ENCODE results near the gene DAB1. TPM values are rescaled to one million over a fixed set of nuclear protein-coding genes. Genes with fewer than 3 reads are reported as not detected.
"Not testable (repeated sequence)": the region's sequence is repeated elsewhere in the genome, so short reads cannot be mapped to it uniquely, and the experiment has no call there.

The DAB1 gene
- polyA plus RNA-seq, 1 donor, result 9.1 TPM

- DNase-seq, result no peak
These were observed 62.3 kb downstream of the DAB1 start for GRCh38 chr1:57361516-57361915.

GRCh38 chr1:57360846-57361407 is 62.9 kb downstream of the DAB1 start:
- DNase-seq, result no peak

- DNase-seq, result no peak
These were observed 66.4 kb downstream of the DAB1 start for GRCh38 chr1:57357462-57357861.

- DNase-seq, result no peak
These were observed 70.2 kb downstream of the DAB1 start for GRCh38 chr1:57353654-57354053.

GRCh38 chr1:57350610-57351009 is 73.2 kb downstream of the DAB1 start:
- DNase-seq, result no peak

GRCh38 chr1:57348921-57349320 is 74.9 kb downstream of the DAB1 start:
- DNase-seq, result no peak

GRCh38 chr1:57345916-57346315 is 77.9 kb downstream of the DAB1 start:
- no peak for DNase-seq

GRCh38 chr1:57344265-57344664 is 79.6 kb downstream of the DAB1 start:
- DNase-seq, result no peak

GRCh38 chr1:57343298-57343915 is 80.5 kb downstream of the DAB1 start:
- not testable (repeated sequence) for DNase-seq

- no peak for DNase-seq
These were observed 82.1 kb downstream of the DAB1 start for GRCh38 chr1:57341721-57342120.

GRCh38 chr1:57340334-57341070 is 83.4 kb downstream of the DAB1 start:
- DNase-seq, result no peak

- no peak for DNase-seq
These were observed 86.2 kb downstream of the DAB1 start for GRCh38 chr1:57337623-57338022.

GRCh38 chr1:57336793-57337192 is 87.1 kb downstream of the DAB1 start:
- no peak for DNase-seq

GRCh38 chr1:57331620-57332019 is 92.2 kb downstream of the DAB1 start:
- no peak for DNase-seq

GRCh38 chr1:57329937-57330336 is 93.9 kb downstream of the DAB1 start:
- no peak for DNase-seq

- DNase-seq, result no peak
These were observed 94.8 kb downstream of the DAB1 start for GRCh38 chr1:57329001-57329527.

- DNase-seq, result no peak
These were observed 95.9 kb downstream of the DAB1 start for GRCh38 chr1:57327946-57328345.

GRCh38 chr1:57327336-57327735 is 96.5 kb downstream of the DAB1 start:
- no peak for DNase-seq

GRCh38 chr1:57325536-57325935 is 98.3 kb downstream of the DAB1 start:
- DNase-seq, result no peak

GRCh38 chr1:57325117-57325516 is 98.7 kb downstream of the DAB1 start:
- no peak for DNase-seq

- no peak for DNase-seq
These were observed 99.5 kb downstream of the DAB1 start for GRCh38 chr1:57324388-57324787.

GRCh38 chr1:57321776-57322175 is 102.1 kb downstream of the DAB1 start:
- DNase-seq, result no peak

GRCh38 chr1:57319791-57320190 is 104.1 kb downstream of the DAB1 start:
- no peak for DNase-seq

Data from left kidney (tissue), 2 donors.